GDM1 (cell line): ENCODE data around the gene CCNL2.
A peak's percentile ranks its signal among the peaks of the same experiment; 100 is the strongest.
"Not testable (repeated sequence)": the region's sequence is repeated elsewhere in the genome, so short reads cannot be mapped to it uniquely, and the experiment has no call there.

ENCODE experiments used
- DNase-seq: peaks from one replicate; lab custom pipeline; 2025; lab: John Stamatoyannopoulos, UW

The CCNL2 gene

GRCh38 chr1:1419813-1420653 lies 20.9 kb upstream of the CCNL2 start:
- DNase-seq, result no peak

GRCh38 chr1:1419363-1419812 lies 20.3 kb upstream of the CCNL2 start:
- DNase-seq, result no peak

GRCh38 chr1:1418464-1419362 lies 19.6 kb upstream of the CCNL2 start:
- no peak for DNase-seq

- not testable (repeated sequence) for DNase-seq
Measured at GRCh38 chr1:1417825-1418463, 18.8 kb upstream of the CCNL2 start.

- DNase-seq, result not testable (repeated sequence)
Measured at GRCh38 chr1:1417396-1417795, 18.3 kb upstream of the CCNL2 start.

- DNase-seq, result no peak
Measured at GRCh38 chr1:1415751-1416150, 16.6 kb upstream of the CCNL2 start.

GRCh38 chr1:1412311-1412902 lies 13.3 kb upstream of the CCNL2 start:
- not testable (repeated sequence) for DNase-seq

GRCh38 chr1:1411626-1412025 lies 12.5 kb upstream of the CCNL2 start:
- no peak for DNase-seq

GRCh38 chr1:1410238-1410637 lies 11.1 kb upstream of the CCNL2 start:
- DNase-seq, result not testable (repeated sequence)

- DNase-seq, result no peak
Measured at GRCh38 chr1:1407636-1408318, 8.6 kb upstream of the CCNL2 start.

- peak; percentile 88 for DNase-seq
Measured at GRCh38 chr1:1406821-1407635, 7.9 kb upstream of the CCNL2 start, which contains the start of gene MRPL20. MRPL20 (minus strand) TSS chr1:1407293; CDS start chr1:1407217, 76 bp downstream.

GRCh38 chr1:1406101-1406820 lies 7.1 kb upstream of the CCNL2 start:
- DNase-seq, result no peak

- DNase-seq, result no peak
Measured at GRCh38 chr1:1403653-1404052, 4.5 kb upstream of the CCNL2 start.

- not testable (repeated sequence) for DNase-seq
Measured at GRCh38 chr1:1402901-1403392, 3.8 kb upstream of the CCNL2 start.

- DNase-seq, result peak; percentile 12
Measured at GRCh38 chr1:1402072-1402900, 3.2 kb upstream of the CCNL2 start.

- DNase-seq, result no peak
Measured at GRCh38 chr1:1401457-1402010, 2.4 kb upstream of the CCNL2 start.

- DNase-seq, result no peak
Measured at GRCh38 chr1:1400576-1401456, 1.7 kb upstream of the CCNL2 start.
